Astrocyte of the spinal cord (primary cell): ENCODE data around the gene SERPINB5.
"Not testable (repeated sequence)": the region's sequence is repeated elsewhere in the genome, so short reads cannot be mapped to it uniquely, and the experiment has no call there.

Experiments
- DNase-seq: peaks from one replicate; pipeline ENCODE4 v3.0.0; 2011; ENCODE audit warnings: low read depth, low spot score
- H3K4me3 ChIP-seq: 2 replicates; pipeline ENCODE4 v1.5.1; 2011; ENCODE audit warnings: low read depth, mild to moderate bottlenecking, low read length, moderate library complexity
- CTCF ChIP-seq: IDR thresholded peaks from 2 replicates; pipeline ENCODE4 v1.5.1; 2012; ENCODE audit warnings: low read depth, mild to moderate bottlenecking, low read length, inconsistent platforms
- in situ Hi-C: cut with HindIII; loops from 2 replicates; pipeline ENCODE4 v1.10.0; 2017; ENCODE audit warnings: low sequenced_read_pairs

Gene SERPINB5

DNA sequence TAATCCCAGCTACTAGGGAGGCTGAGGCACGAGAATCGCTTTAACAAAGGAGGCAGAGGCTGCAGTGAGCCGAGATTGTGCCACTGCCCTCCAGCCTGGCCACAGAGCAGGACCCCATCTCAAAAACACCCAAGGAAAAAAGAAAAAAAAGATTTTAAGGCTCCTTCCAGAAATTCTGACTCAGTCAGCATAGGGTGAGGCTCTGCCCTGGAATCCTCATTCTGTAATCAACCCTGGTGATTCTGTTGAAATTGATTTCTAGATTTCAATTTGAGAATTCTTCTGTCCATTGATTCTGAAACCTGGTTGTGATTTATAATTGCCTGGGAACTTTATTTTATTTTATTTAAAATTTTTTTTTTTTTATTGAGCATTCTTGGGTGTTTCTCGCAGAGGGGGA, 27.3 kb upstream of the SERPINB5 start:
- H3K4me3 ChIP-seq = no peak overlapping the region
- in situ Hi-C loops = no loop called here
- no peak for TF ChIP-seq CTCF
- DNase-seq = no peak

- H3K4me3 ChIP-seq = no peak overlapping the region
- TF ChIP-seq CTCF = no peak
- in situ Hi-C loops = no loop called here
- DNase-seq = no peak
Measured at GRCh38 chr18:63451799-63452660, 24.7 kb upstream of the SERPINB5 start.

DNA sequence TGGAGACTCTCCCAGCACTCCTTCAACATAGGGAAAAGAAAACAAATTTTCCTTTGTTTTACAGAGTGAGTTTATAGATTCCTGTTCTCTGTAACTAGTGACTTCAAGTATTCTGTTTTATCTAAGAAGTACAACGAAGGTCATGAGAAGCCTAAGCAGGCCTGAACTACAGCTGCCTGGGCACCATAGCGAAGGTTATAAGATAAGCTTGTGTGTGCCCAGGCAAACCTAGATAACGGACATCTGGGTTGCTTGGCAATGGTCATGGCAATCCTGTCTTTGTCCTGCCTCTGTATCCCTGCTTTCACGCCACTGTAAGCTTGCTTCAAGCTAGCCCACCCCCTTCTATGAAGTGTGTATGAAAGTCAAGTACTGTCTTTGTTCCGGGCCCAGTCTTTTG, 24.0 kb upstream of the SERPINB5 start:
- H3K4me3 ChIP-seq, DNase-seq, in situ Hi-C loops: not testable (repeated sequence)

DNA sequence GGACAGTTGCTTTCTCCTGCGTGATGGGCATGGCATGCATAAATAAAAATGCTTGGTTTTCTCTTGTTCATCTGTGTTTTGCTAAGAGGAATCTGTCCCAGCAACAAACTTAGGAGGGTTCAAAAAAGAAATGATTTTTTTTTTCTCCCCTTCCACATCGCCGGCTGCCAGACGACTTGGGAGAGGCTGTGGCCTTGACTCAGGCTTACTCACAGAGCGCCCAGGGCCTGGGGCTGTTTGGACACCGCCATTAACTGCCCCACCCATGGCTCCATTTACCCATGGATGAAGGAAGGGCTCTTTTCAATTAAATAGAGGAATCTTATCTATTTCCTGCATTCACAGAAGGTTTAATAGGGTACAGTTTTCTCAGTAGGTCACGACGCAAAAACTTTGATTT, 22.3 kb upstream of the SERPINB5 start:
- no peak overlapping the region for H3K4me3 ChIP-seq
- peak; percentile 4 for DNase-seq
- no peak for TF ChIP-seq CTCF
- in situ Hi-C loops = no loop called here

GRCh38 chr18:63457977-63458376, 18.8 kb upstream of the SERPINB5 start:
- H3K4me3 ChIP-seq = no peak overlapping the region
- DNase-seq = no peak
- no peak for TF ChIP-seq CTCF
- in situ Hi-C loops = no loop called here

DNA sequence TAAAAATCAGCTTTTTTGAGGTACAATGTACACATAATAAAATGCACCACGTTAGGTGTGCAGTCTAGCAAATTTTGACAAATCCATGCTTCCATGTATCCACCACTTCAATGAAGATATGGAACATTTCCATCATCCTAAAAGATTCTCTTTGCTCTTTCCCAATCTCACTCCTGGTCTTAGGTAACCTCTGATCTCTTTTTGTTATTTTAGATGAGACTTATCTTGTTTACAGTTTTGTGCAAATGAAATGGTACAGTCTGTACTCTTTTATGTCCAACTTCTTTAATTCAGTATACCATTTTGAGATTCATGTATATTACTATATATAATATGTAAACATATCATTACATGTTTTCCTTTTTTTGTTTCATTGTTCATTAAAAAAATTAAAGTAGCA, 16.3 kb upstream of the SERPINB5 start:
- in situ Hi-C loops = no loop called here
- no peak overlapping the region for H3K4me3 ChIP-seq
- no peak for DNase-seq
- no peak for TF ChIP-seq CTCF

- no peak for TF ChIP-seq CTCF
- no peak for DNase-seq
- no peak overlapping the region for H3K4me3 ChIP-seq
- in situ Hi-C loops = no loop called here
Measured at GRCh38 chr18:63464434-63464833, 12.3 kb upstream of the SERPINB5 start.
